ENCODE measurements around the gene AKAP6.

Gene AKAP6

DNA sequence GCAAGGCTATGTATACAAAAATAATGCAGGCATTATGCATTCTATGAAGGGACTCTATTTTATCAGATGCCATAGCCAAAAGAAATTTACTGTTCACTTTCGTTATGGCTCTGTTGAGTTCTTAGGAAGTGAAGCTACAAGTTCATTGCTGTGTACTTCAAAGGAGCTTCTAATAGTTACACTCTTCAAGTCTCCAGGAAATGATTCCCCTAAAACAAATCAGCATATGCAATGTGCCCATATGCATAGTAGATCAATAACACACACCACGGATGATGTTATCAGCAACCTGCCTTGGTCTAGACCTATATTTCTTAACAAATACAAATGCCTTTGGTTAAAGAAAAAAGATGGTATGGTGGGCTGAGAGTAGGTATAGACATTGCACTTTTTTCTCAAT lies 83.4 kb downstream of the AKAP6 start:
- DNase-seq: no peak

DNA sequence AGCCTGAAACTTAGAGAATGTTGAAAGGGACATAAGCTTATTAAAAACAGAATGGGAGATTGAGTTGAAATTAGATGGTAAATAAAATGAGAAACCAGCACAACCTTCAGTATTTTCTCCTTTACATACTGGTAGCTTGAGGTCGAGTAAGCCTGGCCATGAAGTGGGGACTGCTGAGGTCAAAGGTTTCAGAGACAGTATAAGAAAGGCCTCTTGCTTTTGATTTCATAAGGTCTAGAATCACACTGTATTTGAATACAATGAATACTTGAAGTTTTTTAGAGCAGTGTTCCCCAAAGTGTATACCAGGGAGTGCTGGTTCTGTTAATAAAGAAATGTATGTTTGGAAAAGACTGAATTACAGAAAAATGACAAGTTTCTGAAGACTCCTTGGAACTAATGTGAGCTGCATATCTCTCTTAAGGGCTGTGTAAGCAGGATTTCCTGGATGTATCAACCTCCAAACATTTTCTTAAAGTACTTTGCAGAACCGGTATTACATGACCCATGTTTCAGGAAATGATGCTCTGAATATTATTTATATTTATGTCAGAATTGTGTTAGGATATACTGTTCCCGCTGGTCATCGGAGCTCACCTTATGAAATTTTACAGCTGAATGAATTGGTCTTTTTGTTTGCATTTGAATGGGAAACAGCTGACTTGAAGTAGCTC lies 85.0 kb downstream of the AKAP6 start:
- no peak for DNase-seq

DNA sequence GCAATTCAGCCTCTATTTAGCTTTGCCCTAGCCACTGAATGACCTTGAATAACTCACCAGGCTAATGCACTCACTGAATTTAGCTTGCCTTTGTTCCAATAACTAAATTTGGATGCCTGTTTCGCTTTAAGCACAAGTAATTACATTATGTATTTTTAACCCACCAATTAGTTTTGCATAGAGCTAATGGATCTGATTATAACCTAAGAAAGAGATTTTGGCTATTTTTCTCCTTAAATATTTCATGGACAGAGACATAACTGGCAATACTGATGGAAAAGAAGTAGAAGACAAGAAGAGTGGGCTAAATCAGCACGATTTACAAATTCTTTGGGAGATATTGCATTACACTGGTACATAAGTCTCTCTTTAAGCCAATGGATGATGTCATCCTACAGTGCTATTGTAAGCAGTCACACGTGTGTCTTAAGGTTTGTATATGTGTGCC lies 85.7 kb downstream of the AKAP6 start:
- no peak for DNase-seq

DNA sequence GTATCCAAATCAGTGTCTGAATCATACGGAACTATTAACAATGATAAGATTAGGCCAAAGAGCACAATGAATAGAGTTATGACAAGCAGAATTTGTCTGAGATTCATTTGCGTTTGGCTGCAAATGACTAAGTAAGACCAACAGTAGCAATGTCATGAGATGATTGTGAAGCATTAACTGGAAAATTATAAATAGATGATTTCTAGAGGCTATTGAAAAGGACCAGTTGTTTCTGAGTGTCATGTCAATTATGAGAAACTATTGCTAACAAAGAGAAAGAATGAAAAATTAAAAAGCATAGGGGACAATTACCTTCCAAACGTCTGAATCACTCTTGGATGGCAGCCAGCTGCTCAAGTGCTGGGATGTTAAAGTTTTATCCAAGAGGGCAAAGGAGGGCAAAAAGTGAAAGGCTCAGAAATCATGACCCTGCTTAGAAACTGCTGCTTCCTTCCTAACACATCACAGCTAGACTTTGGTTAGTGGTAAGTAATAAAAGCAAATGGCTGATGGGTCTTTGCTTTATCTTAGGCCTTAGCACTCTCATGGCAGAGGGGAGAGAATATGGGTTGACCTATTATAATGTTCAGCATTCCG lies 89.0 kb downstream of the AKAP6 start:
- DNase-seq: no peak

DNA sequence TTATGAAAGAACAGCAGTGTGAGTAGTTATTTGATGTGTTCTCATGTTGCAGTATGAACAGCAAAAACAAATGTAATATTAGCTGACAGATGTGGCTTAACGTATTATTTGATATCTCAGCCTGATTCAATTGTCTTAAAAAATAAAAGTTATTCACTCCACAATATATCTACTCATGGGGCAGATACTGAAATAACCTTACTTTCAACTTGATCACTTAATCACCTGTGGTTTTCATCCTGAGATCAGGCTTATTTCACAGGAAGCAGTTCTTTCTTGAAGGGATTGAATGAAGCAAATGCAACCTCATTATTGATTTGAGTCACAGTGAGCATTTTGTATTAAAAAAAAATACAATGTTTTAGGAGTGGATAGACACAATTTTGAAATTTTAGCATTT lies 90.3 kb downstream of the AKAP6 start:
- DNase-seq: no peak

DNA sequence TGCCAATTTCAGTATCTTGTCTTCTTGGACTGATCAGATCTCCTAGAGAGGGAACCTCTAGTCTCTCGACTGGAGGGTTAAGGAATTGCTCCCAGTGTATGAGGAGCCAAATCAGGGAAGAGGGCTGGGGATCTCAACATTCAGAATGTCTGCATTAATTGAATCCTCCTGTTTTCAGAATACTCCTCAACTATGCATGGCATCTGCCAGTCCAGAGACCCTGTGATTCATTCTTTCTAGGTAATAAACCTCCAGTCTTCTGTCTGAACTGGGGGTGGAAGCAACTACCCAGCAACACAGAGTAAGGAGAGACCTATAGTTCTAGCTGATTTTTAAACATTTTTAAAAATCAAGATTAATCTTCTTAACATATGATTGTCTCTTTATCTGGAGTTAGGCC lies 92.7 kb downstream of the AKAP6 start:
- DNase-seq: no peak

DNA sequence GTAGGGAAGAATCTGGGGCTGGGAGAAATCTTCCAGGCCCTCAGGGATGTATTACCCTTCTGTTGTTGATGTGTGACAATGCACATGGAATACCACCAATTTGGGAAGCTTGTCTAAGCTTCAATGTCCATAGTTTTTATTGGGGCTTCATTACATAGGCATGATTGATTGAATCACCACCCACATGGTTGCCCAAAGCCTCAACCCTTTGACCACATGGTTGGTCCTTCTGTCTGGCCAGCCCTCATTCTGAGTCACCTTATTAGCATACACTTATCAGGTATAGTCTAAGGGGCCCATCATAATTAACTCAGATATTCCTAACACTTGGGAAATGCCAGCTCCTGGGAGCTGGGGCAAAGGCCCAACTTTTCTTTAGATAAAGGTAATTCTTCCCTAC lies 93.3 kb downstream of the AKAP6 start:
- DNase-seq: no peak

DNA sequence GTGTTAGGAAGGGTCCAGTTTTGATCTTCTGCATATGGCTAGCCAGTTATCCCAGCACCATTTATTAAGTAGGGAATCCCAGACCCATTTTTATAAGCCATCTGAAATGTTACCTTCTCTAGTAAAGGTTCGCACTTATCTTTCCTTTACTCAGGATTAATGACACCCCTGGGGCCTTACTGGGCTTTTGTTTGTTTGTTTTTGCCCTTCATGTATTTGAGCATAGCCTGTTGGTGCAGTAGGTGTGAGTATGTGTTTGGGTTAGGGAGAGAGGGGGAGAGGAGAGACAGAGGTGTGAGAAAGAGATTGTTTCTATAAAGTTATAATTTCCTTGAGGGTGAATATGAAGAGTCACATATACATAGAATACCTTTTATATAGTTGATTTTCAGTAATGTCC lies 96.9 kb downstream of the AKAP6 start:
- no peak for DNase-seq

DNA sequence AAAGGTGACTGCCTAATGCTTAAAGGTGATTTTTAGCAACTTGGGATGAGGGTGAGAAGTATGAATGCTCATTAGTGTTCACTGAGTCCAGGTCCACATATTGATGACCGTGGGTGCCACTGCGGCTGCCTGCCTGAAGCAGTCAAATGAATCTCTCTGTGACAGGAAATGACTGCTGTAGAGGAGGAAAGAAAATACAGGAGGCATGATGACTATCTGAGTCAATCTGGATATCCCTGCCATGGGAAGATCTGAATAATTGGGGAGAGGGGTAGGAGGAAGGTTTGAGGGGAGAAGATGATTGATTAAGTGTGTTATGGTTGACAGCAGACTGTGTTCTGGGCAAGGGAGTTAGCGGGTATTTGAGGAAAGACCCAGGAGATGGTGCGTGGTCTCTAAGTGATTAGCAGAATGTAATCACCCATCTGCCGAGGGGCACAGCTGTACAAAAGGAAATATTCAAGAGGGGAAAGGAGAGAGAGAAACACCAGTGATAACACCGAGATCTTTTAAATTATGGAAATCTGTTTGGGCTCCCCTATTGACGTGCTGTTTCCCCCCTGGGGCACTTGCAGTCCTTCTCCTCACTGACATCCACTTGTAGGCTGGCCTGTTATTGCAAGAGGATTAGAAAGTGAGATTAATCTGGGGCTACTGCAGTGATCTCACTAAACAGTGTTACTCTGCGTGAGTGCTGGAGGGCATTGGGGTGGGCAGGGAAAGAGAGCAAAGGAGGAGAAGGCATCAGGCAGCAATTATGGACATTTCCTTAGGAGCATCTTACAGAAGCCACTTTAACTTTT lies 97.7 kb downstream of the AKAP6 start:
- DNase-seq: no peak

DNA sequence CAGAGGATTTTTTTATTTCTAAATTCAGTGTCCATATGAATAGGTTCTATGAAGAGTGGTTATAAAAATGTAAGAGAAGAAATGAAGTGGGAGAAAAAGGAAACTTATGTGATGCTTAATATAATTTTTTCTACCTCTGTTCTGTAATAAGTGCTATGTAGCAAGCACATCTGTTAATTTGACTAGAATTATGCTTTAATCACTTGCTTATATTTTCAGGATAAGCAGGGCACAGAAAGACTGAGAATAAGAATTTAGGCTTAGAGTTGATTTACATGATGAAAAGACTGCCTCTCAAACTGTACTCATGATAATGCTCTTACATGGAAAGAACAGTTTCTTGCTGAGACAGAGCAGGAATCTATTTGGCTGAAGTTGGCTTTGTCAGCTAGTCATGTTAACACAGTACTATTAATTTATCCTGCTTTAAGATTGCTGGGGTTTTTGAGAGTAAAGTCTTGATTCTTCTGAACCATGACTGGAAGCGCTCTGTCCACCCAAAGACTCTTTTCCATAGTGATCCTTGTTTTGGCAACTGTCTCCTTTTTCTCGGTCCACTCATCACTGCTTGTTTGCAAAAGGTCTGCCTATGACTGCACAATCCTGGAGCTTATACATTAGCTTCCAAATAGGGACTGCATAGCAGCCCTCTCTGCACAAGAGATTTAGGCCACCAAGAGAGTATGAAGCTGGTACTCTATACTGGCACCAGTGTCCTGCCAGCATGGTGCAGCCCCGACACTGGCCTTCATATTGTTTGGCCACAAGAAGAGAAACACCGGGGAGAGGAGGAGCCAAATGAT lies 98.8 kb downstream of the AKAP6 start:
- no peak for DNase-seq

DNA sequence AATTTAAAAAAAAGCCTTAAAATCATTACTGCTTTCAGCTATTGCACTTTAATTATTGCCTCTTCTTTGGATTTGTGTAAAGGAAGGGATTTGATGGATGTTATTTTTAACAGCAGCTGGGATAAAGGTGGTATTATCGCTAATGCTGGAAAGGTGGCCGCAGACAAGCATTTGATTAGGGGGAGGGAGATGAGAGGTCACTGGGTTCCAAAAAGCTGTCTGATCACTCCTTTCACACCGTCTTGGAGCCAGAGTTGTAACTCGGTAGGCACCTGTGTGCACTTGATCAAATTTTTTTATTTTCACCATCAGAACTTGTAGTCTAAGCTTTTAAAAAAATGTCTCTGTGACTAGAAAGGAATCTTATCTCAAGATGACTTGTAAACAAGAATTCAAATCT lies 99.8 kb downstream of the AKAP6 start:
- DNase-seq: no peak

DNA sequence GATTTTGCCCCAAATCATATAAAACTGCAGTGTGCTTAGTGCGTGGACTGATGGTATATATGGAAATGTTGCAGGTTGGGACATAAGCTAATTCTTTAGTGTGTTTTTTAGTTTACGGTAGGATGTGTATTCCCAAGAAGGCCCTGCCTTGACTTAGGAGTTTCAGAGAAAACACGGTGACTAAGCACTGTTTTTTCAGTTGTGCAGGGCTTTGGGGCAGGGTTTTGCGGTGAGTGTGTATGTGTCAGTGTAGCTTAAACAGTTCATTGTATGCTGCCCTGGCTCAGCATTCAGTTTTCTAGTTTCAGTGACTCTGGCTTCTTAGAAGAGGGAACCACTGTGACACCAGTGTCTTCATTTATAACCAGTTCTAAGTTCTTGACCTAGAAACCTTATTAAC lies 101.2 kb downstream of the AKAP6 start:
- DNase-seq: no peak

DNA sequence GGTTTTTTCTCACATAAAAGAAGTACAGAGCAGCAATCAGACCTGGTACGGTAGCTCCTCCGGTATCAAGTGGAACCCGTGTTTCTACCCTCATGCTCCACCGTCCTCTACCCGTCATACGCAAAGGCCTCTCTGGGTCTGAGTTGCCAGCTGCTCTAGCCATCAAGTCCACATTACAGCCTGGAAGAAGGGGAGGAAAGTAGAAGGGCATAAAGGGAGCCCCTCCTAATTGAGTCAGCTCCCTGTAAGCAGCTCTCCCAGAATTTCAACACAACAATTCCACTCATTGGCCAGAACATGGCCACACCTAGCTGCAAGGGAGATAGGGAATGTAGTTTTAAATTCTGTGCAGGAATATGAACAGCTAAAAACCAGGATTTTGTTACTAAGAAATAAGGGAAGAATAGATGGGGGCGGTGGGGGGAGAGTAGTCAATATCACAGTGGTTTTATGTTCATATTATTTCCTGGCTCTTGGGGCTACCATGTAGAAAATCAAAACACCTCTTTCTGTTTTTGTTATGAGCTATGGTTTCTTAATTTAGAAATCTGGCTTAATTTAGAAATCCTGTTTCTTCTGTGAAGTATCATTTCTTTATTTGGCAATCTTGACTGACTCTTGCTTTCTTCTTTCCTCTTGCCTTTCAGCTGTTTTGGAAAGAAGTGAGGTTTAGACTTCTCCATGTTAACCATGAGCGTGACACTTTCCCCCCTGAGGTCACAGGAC lies 103.9 kb downstream of the AKAP6 start:
- DNase-seq: no peak

DNA sequence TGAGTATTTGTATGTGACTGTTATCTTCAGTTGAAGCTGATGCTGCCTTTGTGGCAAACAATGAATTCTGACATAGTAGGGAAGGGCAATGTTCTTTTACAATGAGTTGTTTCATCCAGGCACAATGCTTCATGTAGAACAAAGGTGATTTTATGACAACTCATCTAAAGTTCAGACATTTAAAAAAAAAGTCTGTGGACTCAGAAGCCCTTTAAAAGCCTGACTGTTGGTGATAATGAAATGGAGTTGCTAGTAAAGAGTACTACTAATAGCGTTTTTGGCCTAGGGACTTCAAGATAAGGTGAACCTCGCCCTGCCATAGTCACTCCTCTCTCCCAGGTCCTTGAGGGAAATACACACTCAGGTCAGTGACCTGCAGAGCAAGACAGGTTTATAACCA lies 105.1 kb downstream of the AKAP6 start:
- no peak for DNase-seq

DNA sequence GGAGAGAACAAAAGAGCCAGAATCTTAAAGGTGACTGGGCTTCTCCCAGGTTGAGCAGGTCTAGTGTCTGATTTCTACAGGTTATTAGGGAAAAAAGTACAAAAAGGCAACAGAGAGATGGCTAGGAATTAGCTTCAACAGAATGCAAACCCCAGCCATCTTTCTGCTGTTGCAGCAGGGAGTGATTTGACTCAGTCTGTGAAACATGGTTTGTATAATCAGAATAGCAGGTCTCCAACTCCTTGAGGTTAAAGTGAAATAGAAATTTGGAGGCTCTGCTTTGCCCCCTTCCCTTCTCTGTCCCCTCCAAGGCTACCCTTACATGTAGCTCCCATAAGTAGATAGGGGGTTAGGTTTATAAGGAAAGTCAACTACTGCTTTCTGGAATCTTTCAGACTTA lies 105.8 kb downstream of the AKAP6 start:
- no peak for DNase-seq

DNA sequence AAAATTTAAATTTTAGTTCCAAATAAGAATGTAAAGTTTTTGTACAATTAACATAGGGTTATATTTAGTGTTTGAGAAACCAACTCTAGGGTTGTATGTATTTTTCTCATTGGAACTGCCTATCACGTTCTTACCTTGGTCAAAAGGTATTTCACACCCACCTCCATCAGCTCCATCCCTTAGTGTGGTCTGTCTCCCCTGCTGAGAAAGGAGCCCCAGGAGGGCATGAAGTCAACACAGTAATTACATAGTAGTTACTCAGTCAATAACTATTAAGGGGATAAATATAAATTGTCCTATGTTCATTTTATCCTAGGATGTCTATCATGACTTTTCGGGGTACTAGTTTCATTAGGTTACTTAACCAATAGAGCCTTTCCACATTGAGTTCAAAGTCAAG lies 106.3 kb downstream of the AKAP6 start:
- DNase-seq: no peak

DNA sequence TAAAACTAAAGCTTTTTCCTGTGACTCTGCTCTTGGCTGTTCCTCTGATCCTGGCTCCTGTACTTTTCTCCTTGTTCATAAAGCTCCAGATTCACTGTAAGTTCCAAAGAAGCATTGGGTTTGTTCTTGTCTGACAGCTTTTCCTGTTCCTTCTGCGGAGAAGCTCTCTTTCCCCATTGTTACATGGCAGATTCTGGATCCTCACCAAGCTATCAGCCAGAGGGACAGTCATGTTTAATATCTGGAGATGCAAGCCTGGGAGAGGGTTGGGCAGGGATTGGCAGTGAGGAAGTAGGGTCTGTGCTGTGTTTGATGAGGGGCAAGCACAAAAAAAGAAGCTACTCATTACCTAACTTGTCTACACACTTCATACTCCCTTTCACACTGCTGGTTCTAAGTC lies 107.9 kb downstream of the AKAP6 start:
- DNase-seq: no peak

DNA sequence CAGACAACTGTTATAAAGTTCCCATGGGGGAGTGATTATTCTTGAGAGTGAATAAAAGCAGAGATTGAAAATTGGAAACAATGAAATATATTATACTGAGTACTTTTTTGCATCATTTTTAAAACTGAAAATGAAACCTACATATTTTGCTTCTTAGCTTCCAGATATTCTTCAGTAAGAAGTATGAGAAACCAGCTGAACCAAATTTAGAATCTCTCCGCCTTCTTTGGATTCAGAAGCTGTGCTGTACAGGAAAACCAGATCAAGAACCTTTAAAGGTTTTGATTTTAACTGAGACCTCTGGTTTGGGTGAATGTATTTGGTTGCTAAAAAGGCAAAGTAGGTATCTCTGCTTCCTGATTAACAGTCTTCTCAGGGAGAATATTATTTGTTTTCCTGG lies 109.4 kb downstream of the AKAP6 start:
- no peak for DNase-seq

DNA sequence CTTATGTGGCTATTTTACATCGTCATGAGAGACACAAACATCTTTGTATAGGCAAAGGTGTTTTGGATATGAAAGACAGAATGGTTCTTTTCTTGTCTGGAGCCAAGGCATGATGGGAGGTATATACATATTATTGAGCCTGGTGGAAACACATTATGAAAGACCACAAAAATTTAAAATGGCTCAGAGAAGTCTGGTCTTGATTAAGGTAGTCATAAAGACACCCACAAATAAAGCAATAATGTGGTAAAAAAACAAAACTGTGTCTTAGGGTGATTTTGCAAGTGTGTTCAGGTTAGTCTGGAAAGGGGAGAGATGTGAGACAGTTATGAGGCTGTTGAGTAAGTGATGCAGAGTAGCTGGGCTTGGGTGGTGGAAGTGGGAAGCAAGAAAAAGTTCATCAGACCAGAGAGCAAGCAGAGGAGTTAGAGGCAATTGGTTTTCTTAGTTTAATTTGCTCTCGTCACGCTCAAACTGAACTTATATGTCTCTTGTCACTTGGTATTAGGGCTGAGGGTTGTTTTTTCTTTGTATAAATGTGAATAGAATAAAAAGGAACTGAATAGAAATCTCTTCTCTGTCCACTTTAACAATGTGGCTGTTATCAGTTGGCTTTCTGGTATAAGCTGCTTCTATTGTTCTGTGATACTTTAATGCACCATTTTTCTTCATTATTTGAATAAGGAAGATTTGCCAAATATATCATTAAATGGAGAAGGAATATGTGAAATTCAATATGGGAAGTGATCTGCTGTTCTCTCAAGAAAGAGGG lies 115.0 kb downstream of the AKAP6 start:
- no peak for DNase-seq

DNA sequence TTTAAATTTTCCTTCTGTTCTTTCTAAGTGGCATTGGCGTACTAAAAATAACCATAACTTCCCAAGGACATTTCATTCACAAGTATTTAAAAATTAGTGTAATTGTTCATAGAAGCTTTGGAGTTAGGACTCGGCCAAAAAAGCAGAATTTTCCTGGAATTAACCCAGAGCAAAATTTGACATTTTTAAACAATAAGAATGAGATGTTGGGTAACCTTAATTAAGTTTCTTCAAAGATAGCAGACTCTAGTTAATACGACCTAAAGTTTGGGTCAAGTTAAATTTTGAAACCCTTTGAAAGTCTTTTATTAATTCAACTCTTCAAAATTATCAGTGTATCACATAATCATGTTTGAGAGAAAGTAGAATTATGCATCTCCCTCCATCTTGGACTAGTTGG lies 118.3 kb downstream of the AKAP6 start:
- no peak for DNase-seq

DNA sequence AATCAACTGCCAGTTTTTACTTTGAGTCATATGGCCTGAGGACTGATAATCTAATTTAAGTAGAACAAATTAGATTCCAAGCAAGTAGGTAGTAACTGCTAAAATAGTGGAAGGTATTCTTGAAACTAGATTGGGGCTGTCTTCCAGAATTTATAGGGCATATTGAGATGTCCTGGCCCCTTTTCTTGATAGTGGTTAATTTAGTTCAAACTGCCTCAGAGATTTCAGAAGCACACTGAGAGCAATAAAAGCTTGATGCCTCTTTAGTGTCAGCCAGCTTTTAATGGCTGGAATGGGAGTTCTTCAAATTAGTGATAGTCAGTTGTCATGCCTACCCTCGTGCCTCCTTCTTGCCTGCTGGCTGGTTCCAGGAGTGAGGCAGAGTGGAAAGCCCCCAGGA lies 120.5 kb downstream of the AKAP6 start:
- no peak for DNase-seq
